ENCODE measurements around the gene COL27A1.

COL27A1 gene

DNA sequence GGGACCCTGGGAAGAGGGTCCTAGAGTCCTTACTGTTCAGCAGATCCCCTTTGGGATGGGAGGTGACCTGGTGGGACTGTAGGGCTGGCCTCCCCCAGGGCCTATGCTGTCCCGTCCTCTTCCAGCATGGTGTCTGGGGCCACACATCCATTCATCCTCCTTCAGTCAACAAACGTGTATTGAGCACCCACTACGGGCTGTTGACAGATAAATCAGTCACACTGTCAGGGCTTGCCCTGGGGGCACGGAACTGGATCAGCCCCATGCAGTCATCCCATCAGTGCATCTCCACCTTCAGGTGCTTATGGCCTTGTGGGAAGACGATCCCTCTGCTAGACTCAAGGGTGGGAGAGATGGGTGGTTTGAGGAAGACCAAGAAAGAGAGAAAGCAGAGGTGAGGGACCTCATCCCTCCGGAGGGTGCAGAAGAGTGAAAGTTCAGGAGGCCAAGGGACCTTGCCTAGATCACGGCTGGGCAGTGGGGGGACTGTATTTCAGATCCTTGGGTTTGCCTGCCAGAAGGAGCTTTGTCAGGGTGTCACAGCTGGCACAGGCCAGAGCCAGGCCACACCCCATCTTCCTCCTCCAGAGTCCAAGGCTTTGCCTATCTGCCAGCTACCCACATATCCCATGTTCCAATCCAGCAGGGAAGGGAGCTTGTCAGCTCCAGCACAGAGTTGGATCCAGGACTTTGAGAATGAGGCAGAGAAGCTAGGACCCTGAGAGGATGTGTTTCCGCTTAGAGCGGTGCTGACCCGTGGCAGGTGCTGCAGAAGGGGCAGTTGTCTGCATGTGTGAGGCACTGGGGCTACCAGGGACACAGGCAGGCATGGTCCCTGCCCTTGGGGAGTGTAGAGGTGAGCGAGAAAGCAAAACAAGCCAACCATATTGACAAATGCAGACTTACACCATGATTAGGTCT, 30.5 kb downstream of the COL27A1 start:
- Histone ChIP-seq H3K79me2 (ENCODE audit: insufficient read depth, low read depth) (no peaks in the 10 kb centered on the region), H3K27me3 (ENCODE audit: insufficient read depth, low read depth) (no peaks in the 10 kb centered on the region), H2AFZ (ENCODE audit: low read depth) (no peak overlapping the region), H3K36me3 (ENCODE audit: insufficient read depth) (no peaks in the 10 kb centered on the region), H4K20me1 (ENCODE audit: insufficient read depth) (no peaks in the 10 kb centered on the region), H3K4me1 (ENCODE audit: low read depth, poor library complexity, severe bottlenecking) (no peaks in the 10 kb centered on the region), H3K9ac (no peak overlapping the region), H3K4me2 (no peak overlapping the region), H3K4me3 (IDR thresholded peaks at IDR 0.05; ENCODE audit: insufficient read depth, low read depth, low read length) (no peak overlapping the region), H3K27ac (no peak overlapping the region)
- TF ChIP-seq, protein P1, sequence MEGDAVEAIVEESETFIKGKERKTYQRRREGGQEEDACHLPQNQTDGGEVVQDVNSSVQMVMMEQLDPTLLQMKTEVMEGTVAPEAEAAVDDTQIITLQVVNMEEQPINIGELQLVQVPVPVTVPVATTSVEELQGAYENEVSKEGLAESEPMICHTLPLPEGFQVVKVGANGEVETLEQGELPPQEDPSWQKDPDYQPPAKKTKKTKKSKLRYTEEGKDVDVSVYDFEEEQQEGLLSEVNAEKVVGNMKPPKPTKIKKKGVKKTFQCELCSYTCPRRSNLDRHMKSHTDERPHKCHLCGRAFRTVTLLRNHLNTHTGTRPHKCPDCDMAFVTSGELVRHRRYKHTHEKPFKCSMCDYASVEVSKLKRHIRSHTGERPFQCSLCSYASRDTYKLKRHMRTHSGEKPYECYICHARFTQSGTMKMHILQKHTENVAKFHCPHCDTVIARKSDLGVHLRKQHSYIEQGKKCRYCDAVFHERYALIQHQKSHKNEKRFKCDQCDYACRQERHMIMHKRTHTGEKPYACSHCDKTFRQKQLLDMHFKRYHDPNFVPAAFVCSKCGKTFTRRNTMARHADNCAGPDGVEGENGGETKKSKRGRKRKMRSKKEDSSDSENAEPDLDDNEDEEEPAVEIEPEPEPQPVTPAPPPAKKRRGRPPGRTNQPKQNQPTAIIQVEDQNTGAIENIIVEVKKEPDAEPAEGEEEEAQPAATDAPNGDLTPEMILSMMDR (conservative IDR thresholded peaks at IDR 0.05; ENCODE audit: low read depth, low read length), result no peak

DNA sequence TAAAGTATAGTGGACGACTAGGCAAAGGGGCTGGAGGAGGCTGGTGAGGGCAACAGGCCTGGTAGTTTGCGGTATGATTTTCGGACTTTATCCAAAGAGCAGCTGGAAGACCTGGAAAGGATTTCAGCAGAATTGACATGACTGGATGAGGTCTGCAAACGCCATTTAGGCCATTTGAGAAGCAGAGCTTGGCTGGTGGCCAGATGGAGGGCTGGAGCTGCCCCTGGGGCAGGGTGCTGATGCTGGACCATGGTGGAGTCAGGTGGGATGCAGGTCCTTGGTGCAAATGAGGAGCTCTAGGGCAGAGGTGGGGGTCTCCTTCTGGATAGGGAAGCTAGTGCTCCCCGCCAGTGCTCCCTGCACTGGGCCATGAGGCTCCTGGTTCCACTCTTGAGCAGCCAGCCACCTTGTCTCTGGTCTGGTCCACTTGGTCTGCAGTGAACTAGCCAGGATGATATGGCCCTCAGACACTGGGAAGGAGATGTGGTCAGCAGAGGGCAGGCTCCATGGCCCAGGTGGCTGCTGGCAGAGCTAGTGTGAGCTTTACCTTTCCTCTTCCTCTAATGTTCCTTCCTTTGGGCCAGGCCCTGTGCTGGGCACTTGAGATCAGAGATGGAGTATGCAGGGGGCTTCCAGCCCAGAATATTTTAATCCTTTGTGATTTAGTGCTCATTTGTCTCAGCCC, 31.4 kb downstream of the COL27A1 start:
- Histone ChIP-seq H3K36me3 (ENCODE audit: insufficient read depth) (no peaks in the 10 kb centered on the region), H3K9ac (no peak overlapping the region), H3K4me1 (ENCODE audit: low read depth, poor library complexity, severe bottlenecking) (no peaks in the 10 kb centered on the region), H3K79me2 (ENCODE audit: insufficient read depth, low read depth) (no peaks in the 10 kb centered on the region), H2AFZ (ENCODE audit: low read depth) (no peak overlapping the region), H3K4me2 (no peak overlapping the region), H4K20me1 (ENCODE audit: insufficient read depth) (no peaks in the 10 kb centered on the region), H3K4me3 (IDR thresholded peaks at IDR 0.05; ENCODE audit: insufficient read depth, low read depth, low read length) (no peak overlapping the region), H3K27ac (no peak overlapping the region), H3K27me3 (ENCODE audit: insufficient read depth, low read depth) (no peaks in the 10 kb centered on the region)
- TF ChIP-seq, protein P1 (conservative IDR thresholded peaks at IDR 0.05; ENCODE audit: low read depth, low read length), result no peak

DNA sequence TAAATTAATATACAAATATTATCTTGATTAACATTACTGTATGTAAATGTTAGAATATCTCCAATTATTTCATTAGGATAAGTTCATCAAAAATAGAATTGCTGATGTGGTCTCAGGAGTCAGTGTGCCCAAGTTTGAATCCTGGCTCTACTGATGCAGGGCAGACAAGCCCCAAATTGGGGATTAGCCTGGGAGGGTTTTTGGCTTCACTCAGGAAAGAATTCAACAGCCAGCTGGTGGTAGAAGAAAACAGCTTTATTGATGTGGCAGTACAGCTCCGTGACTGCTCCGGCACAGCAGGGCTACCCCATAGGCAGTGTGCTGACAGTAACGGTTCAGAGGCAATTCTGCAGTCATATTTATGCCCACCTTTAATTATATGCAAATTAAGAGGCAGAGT, 32.5 kb downstream of the COL27A1 start:
- Histone ChIP-seq H3K36me3 (ENCODE audit: insufficient read depth) (no peaks in the 10 kb centered on the region), H3K4me1 (ENCODE audit: low read depth, poor library complexity, severe bottlenecking) (no peaks in the 10 kb centered on the region), H3K9ac (no peak overlapping the region), H3K79me2 (ENCODE audit: insufficient read depth, low read depth) (no peaks in the 10 kb centered on the region), H4K20me1 (ENCODE audit: insufficient read depth) (no peaks in the 10 kb centered on the region), H3K27me3 (ENCODE audit: insufficient read depth, low read depth) (no peaks in the 10 kb centered on the region), H3K4me3 (IDR thresholded peaks at IDR 0.05; ENCODE audit: insufficient read depth, low read depth, low read length) (no peak overlapping the region), H3K4me2 (no peak overlapping the region), H2AFZ (ENCODE audit: low read depth) (no peak overlapping the region), H3K27ac (no peak overlapping the region)
- TF ChIP-seq, protein P1 (conservative IDR thresholded peaks at IDR 0.05; ENCODE audit: low read depth, low read length), result no peak

DNA sequence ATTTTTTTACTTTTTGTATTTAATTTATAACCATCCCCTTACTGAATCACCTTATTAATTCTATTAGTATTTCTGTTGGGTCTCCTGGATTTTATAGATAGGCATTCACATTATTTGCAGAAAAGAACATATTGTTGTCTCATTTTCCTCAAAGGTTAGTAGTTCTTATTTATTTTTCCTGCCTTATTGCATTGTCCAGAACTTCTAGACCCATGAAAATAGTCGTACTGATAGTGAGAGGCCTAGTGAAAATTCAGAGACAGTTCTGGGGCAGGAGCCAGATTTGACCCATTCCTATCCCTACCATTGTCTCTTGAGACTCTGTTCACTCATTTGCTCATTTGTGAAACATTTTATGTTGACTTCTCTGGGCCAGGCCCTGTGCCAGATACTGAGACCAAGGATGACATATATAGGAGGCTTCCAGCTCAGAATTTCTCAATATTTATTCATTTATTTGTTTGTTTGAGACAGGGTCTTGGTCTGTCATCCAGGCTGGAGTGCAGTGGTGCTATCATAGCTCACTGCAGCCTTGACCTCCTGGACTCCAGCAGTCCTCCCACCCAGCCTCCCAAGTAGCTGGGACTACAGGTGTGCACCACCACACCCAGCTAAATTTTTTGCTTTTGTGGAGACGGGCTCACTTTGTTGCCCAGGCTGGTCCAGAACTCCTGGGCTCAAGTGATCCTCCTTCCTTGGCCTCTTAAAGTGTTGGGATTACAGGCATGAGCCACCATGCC, 34.7 kb downstream of the COL27A1 start:
- Histone ChIP-seq H4K20me1 (ENCODE audit: insufficient read depth) (no peaks in the 10 kb centered on the region), H3K4me1 (ENCODE audit: low read depth, poor library complexity, severe bottlenecking) (no peaks in the 10 kb centered on the region)
- TF ChIP-seq, protein P1 (conservative IDR thresholded peaks at IDR 0.05; ENCODE audit: low read depth, low read length), result no peak

More for the DNA sequence above, 34.7 kb downstream of the COL27A1 start:
- H3K79me2 ChIP-seq (ENCODE audit: insufficient read depth, low read depth), result no peaks in the 10 kb centered on the region
- no peak overlapping the region for H3K9ac ChIP-seq
- H3K27ac ChIP-seq, result no peak overlapping the region
- no peaks in the 10 kb centered on the region for H3K27me3 ChIP-seq (ENCODE audit: insufficient read depth, low read depth)
- no peak overlapping the region for H2AFZ ChIP-seq (ENCODE audit: low read depth)
- no peak overlapping the region for H3K4me3 ChIP-seq (IDR thresholded peaks at IDR 0.05; ENCODE audit: insufficient read depth, low read depth, low read length)
- no peak overlapping the region for H3K4me2 ChIP-seq
- no peaks in the 10 kb centered on the region for H3K36me3 ChIP-seq (ENCODE audit: insufficient read depth)

Measured in KMS-11 (cell line).